T-helper 9 cell (primary cell): ENCODE data around the gene ERGIC3.
"Not testable (repeated sequence)": the region's sequence is repeated elsewhere in the genome, so short reads cannot be mapped to it uniquely, and the experiment has no call there.

Experiments used
- DNase-seq: peaks from one replicate; pipeline ENCODE4 v3.0.0-alpha.2; 2020
- total RNA-seq, 2 donors: gene quantifications; one replicate each; lab custom pipeline; 2026; lab: John Stamatoyannopoulos, UW

Gene ERGIC3
- total RNA-seq = 86.2 to 130 reads per million in 2 donors

- peak; percentile 95 for DNase-seq
These were observed at the start of gene ERGIC3 for GRCh38 chr20:35541783-35542662. ERGIC3 (plus strand) TSS chr20:35542078; CDS start chr20:35542098, 20 bp downstream.

- DNase-seq = no peak
These were observed 49.5 kb upstream of the ERGIC3 start for GRCh38 chr20:35492352-35492751.

GRCh38 chr20:35496481-35496880 is 45.4 kb upstream of the ERGIC3 start:
- DNase-seq = no peak

GRCh38 chr20:35497320-35497719 is 44.6 kb upstream of the ERGIC3 start:
- no peak for DNase-seq

GRCh38 chr20:35497780-35498189 is 44.1 kb upstream of the ERGIC3 start:
- DNase-seq = no peak

GRCh38 chr20:35499271-35499670 is 42.6 kb upstream of the ERGIC3 start:
- no peak for DNase-seq

GRCh38 chr20:35502352-35502751 is 39.5 kb upstream of the ERGIC3 start:
- DNase-seq = no peak

GRCh38 chr20:35503281-35503680 is 38.6 kb upstream of the ERGIC3 start:
- no peak for DNase-seq

GRCh38 chr20:35503841-35504561 is 37.9 kb upstream of the ERGIC3 start:
- DNase-seq = no peak

GRCh38 chr20:35504751-35505150 is 37.1 kb upstream of the ERGIC3 start:
- no peak for DNase-seq

GRCh38 chr20:35506179-35506578 is 35.7 kb upstream of the ERGIC3 start:
- DNase-seq = no peak

- no peak for DNase-seq
These were observed 34.8 kb upstream of the ERGIC3 start for GRCh38 chr20:35506872-35507638.

GRCh38 chr20:35508493-35509218 is 33.2 kb upstream of the ERGIC3 start:
- DNase-seq = no peak

GRCh38 chr20:35510951-35511735 is 30.7 kb upstream of the ERGIC3 start:
- no peak for DNase-seq

GRCh38 chr20:35511814-35512420 is 30.0 kb upstream of the ERGIC3 start:
- no peak for DNase-seq

GRCh38 chr20:35514371-35514932 is 27.4 kb upstream of the ERGIC3 start:
- no peak for DNase-seq

- DNase-seq = no peak
These were observed 26.5 kb upstream of the ERGIC3 start for GRCh38 chr20:35515341-35515740.

GRCh38 chr20:35515949-35516645 is 25.8 kb upstream of the ERGIC3 start:
- no peak for DNase-seq

- no peak for DNase-seq
These were observed 24.8 kb upstream of the ERGIC3 start for GRCh38 chr20:35517125-35517524.

- not testable (repeated sequence) for DNase-seq
These were observed 24.1 kb upstream of the ERGIC3 start for GRCh38 chr20:35517767-35518166.
